Tibial artery (tissue), 4 donors: ENCODE results near the gene DYNC1I1.

Source experiments
- DNase-seq, 2 donors: peaks; one replicate each; pipeline ENCODE4 v3.0.0-alpha.2; 2019
- H3K27ac ChIP-seq, 2 donors: fragments of 200-600 bp; sonication (generic) in 1 of 2; 1 replicate in 1 of 2; 2 replicates in 1 of 2; pipeline ENCODE4 v1.5.1; 2018 to 2019; ENCODE audit warnings: mild to moderate bottlenecking in 1 of 2
- H3K27me3 ChIP-seq, 2 donors: fragments of 200-600 bp; sonication (generic) in 1 of 2; one replicate each; pipeline versions ENCODE4 v1.5.1 to v1.6.0; 2016 to 2019
- H3K36me3 ChIP-seq, 3 donors: fragments of 200-600 bp; sonication (generic) in 2 of 3; one replicate each; pipeline ENCODE4 v1.5.1; 2016 to 2019; ENCODE audit warnings: mild to moderate bottlenecking in 2 of 3
- H3K4me1 ChIP-seq, 4 donors: fragments of 200-600 bp; sonication (generic) in 2 of 4; 1 replicate in 3 of 4; 2 replicates in 1 of 4; pipeline ENCODE4 v1.5.1; 2016 to 2019
- H3K4me3 ChIP-seq, 2 donors: fragments of 200-600 bp; sonication (generic) in 1 of 2; 1 replicate in 1 of 2; 2 replicates in 1 of 2; pipeline ENCODE4 v1.5.1; 2018 to 2019; ENCODE audit warnings: mild to moderate bottlenecking in 2 of 2
- H3K9me3 ChIP-seq, 3 donors: fragments of 200-600 bp; sonication (generic) in 1 of 3; one replicate each; pipeline ENCODE4 v1.5.1; 2016 to 2019
- CTCF ChIP-seq, 2 experiments: fragments of 200-600 bp in 1 of 2; fragments of 450-650 bp in 1 of 2; IDR thresholded peaks; one replicate each; pipeline ENCODE4 v1.5.1; 2017 to 2019; ENCODE audit warnings: antibody characterized with exemption in 2 of 2, mild to moderate bottlenecking in 1 of 2, moderate library complexity in 1 of 2
- intact Hi-C: fragments of 100-400 bp; cut with DNase I; formaldehyde crosslinking; loops from one replicate; pipeline ENCODE4 v1.15.0; 2023; ENCODE audit warnings: low total_unique reads

DYNC1I1 gene

GRCh38 chr7:95875519-95875918 lies 103.2 kb downstream of the DYNC1I1 start:
- Histone ChIP-seq H3K4me3 (no peak overlapping the region), H3K27me3 (no peaks in the 10 kb centered on the region), H3K36me3 (no peaks in the 10 kb centered on the region), H3K9me3 (no peaks in the 10 kb centered on the region), H3K4me1 (peaks cover 0 to 30% (median 15%) of the 10 kb centered on the region in 4 donors), H3K27ac (no peak overlapping the region)
- intact Hi-C loops: no loop called here
- no peak for TF ChIP-seq CTCF (IDR thresholded peaks at IDR 0.05)
- no peak for DNase-seq

GRCh38 chr7:95878677-95879076 lies 106.3 kb downstream of the DYNC1I1 start:
- no peaks in the 10 kb centered on the region for H3K36me3 ChIP-seq
- DNase-seq: no peak
- H3K4me1 ChIP-seq: peaks cover 0 to 13% (median 11%) of the 10 kb centered on the region in 4 donors
- TF ChIP-seq CTCF (IDR thresholded peaks at IDR 0.05): no peak
- H3K4me3 ChIP-seq: no peak overlapping the region
- intact Hi-C loops: no loop called here
- no peaks in the 10 kb centered on the region for H3K27me3 ChIP-seq
- no peak overlapping the region for H3K27ac ChIP-seq
- no peaks in the 10 kb centered on the region for H3K9me3 ChIP-seq

GRCh38 chr7:95881597-95881996 lies 109.2 kb downstream of the DYNC1I1 start:
- DNase-seq: no peak
- no peaks in the 10 kb centered on the region for H3K36me3 ChIP-seq
- no peak for TF ChIP-seq CTCF (IDR thresholded peaks at IDR 0.05)
- intact Hi-C loops: no loop called here
- H3K9me3 ChIP-seq: no peaks in the 10 kb centered on the region
- no peaks in the 10 kb centered on the region for H3K27me3 ChIP-seq
- H3K4me1 ChIP-seq: no peaks in the 10 kb centered on the region
- H3K27ac ChIP-seq: no peak overlapping the region
- no peak overlapping the region for H3K4me3 ChIP-seq

- Histone ChIP-seq H3K9me3 (no peaks in the 10 kb centered on the region), H3K4me1 (no peaks in the 10 kb centered on the region), H3K36me3 (no peaks in the 10 kb centered on the region), H3K27me3 (no peaks in the 10 kb centered on the region), H3K27ac (no peak overlapping the region), H3K4me3 (no peak overlapping the region)
- no peak for DNase-seq
- TF ChIP-seq CTCF (IDR thresholded peaks at IDR 0.05): no peak
- intact Hi-C loops: no loop called here
These were observed 110.9 kb downstream of the DYNC1I1 start for GRCh38 chr7:95883217-95883616.

- no peak overlapping the region for H3K4me3 ChIP-seq
- intact Hi-C loops: no loop called here
- TF ChIP-seq CTCF (IDR thresholded peaks at IDR 0.05): no peak
- H3K27me3 ChIP-seq: no peaks in the 10 kb centered on the region
- H3K27ac ChIP-seq: no peak overlapping the region
- H3K36me3 ChIP-seq: no peaks in the 10 kb centered on the region
- H3K9me3 ChIP-seq: no peaks in the 10 kb centered on the region
- no peak for DNase-seq
- H3K4me1 ChIP-seq: no peaks in the 10 kb centered on the region
These were observed 114.2 kb downstream of the DYNC1I1 start for GRCh38 chr7:95886501-95887090.

GRCh38 chr7:95893484-95893883 lies 121.1 kb downstream of the DYNC1I1 start:
- Histone ChIP-seq H3K27ac (no peak overlapping the region), H3K4me1 (peaks cover 0 to 20% (median 11%) of the 10 kb centered on the region in 4 donors), H3K36me3 (no peaks in the 10 kb centered on the region), H3K4me3 (no peak overlapping the region), H3K27me3 (no peaks in the 10 kb centered on the region), H3K9me3 (no peaks in the 10 kb centered on the region)
- no peak for DNase-seq
- no peak for TF ChIP-seq CTCF (IDR thresholded peaks at IDR 0.05)
- intact Hi-C loops: no loop called here
